Mesenchymal stem cell (in vitro differentiated cells and primary cell): Measurements from ENCODE around the gene NTF3.

ENCODE experiments used
- DNase-seq: peaks from one replicate; pipeline ENCODE4 v3.0.0-alpha.2; 2013
- H2AFZ ChIP-seq: one replicate; pipeline ENCODE4 v1.6.1; 2013; ENCODE audit warnings: low read depth, mild to moderate bottlenecking, control low read depth, inconsistent platforms, low read length, moderate library complexity
- H2AK5ac ChIP-seq: 2 replicates; pipeline ENCODE4 v1.6.1; 2013; ENCODE audit warnings: low read length, moderate library complexity, mild to moderate bottlenecking, inconsistent platforms; ENCODE audit not compliant: severe bottlenecking
- H2BK120ac ChIP-seq: one replicate; pipeline ENCODE4 v1.6.1; 2013; ENCODE audit warnings: low read depth, mild to moderate bottlenecking, inconsistent platforms, low read length, moderate library complexity
- H2BK12ac ChIP-seq, 2 experiments: one replicate each; pipeline ENCODE4 v1.6.1; 2013; ENCODE audit warnings: inconsistent platforms in 2 of 2, low read length in 2 of 2, mild to moderate bottlenecking in 2 of 2, moderate library complexity in 2 of 2, control low read depth in 1 of 2
- H2BK15ac ChIP-seq: one replicate; pipeline ENCODE4 v1.6.1; 2013; ENCODE audit warnings: mild to moderate bottlenecking, low read depth, inconsistent platforms; ENCODE audit not compliant: poor library complexity, severe bottlenecking
- H2BK5ac ChIP-seq: 2 replicates; pipeline ENCODE4 v1.6.1; 2013; ENCODE audit warnings: low read depth, mild to moderate bottlenecking, low read length, control low read depth, inconsistent platforms; ENCODE audit not compliant: poor library complexity, severe bottlenecking
- H3K14ac ChIP-seq, 2 experiments: one replicate each; pipeline ENCODE4 v1.6.1; 2013; ENCODE audit warnings: inconsistent platforms in 2 of 2, low read length in 2 of 2, control low read depth in 1 of 2, mild to moderate bottlenecking in 1 of 2, moderate library complexity in 1 of 2
- H3K18ac ChIP-seq, 2 experiments: one replicate each; pipeline ENCODE4 v1.6.1; 2013; ENCODE audit warnings: inconsistent platforms in 2 of 2, low read length in 2 of 2, control low read depth in 1 of 2, low read depth in 1 of 2, mild to moderate bottlenecking in 1 of 2
- H3K23ac ChIP-seq, 2 experiments: one replicate each; pipeline ENCODE4 v1.6.1; 2013; ENCODE audit warnings: inconsistent platforms in 2 of 2, low read length in 2 of 2, mild to moderate bottlenecking in 2 of 2, moderate library complexity in 2 of 2, control low read depth in 1 of 2
- H3K27ac ChIP-seq: 2 replicates; pipeline ENCODE4 v1.5.1; 2013; ENCODE audit warnings: mild to moderate bottlenecking, moderate library complexity, low read length, control low read depth, inconsistent platforms; ENCODE audit not compliant: poor library complexity, severe bottlenecking
- H3K27me3 ChIP-seq, 2 experiments: 2 replicates each; pipeline versions ENCODE4 v1.6.1 to v1.7.0; 2013; ENCODE audit warnings: low read length in 2 of 2, mild to moderate bottlenecking in 2 of 2, moderate library complexity in 2 of 2, control low read depth in 1 of 2, inconsistent platforms in 1 of 2; ENCODE audit not compliant: control insufficient read depth in 1 of 2, insufficient read depth in 1 of 2
- H3K36me3 ChIP-seq, 2 experiments: 2 replicates each; pipeline versions ENCODE4 v1.6.1 to v1.7.0; 2013; ENCODE audit warnings: low read length in 2 of 2, control low read depth in 1 of 2, inconsistent platforms in 1 of 2, low read depth in 1 of 2, mild to moderate bottlenecking in 1 of 2; ENCODE audit not compliant: insufficient read depth in 2 of 2, control insufficient read depth in 1 of 2
- H3K4ac ChIP-seq, 2 experiments: one replicate each; pipeline ENCODE4 v1.6.1; 2013; ENCODE audit warnings: inconsistent platforms in 2 of 2, low read length in 2 of 2, mild to moderate bottlenecking in 2 of 2, moderate library complexity in 2 of 2, control low read depth in 1 of 2, low read depth in 1 of 2
- H3K4me1 ChIP-seq: 2 replicates; pipeline ENCODE4 v1.6.1; 2013; ENCODE audit warnings: low read depth, low read length, control low read depth; ENCODE audit not compliant: control insufficient read depth, insufficient read depth
- H3K4me2 ChIP-seq: 2 replicates; pipeline ENCODE4 v1.6.1; 2013; ENCODE audit warnings: low read length, mild to moderate bottlenecking, inconsistent platforms; ENCODE audit not compliant: poor library complexity, severe bottlenecking
- H3K4me3 ChIP-seq, 2 experiments: 2 replicates each; pipeline versions ENCODE4 v1.5.1 to v1.7.0; 2013; ENCODE audit warnings: low read length in 2 of 2, mild to moderate bottlenecking in 2 of 2, control low read depth in 1 of 2, low read depth in 1 of 2; ENCODE audit not compliant: insufficient read depth in 1 of 2
- H3K79me1 ChIP-seq: replicated peaks from 2 replicates; pipeline ENCODE4 v1.6.1; 2013; ENCODE audit warnings: mild to moderate bottlenecking, control low read depth, low read length, inconsistent platforms; ENCODE audit not compliant: poor library complexity, severe bottlenecking
- H3K9ac ChIP-seq: 2 replicates; pipeline ENCODE4 v1.7.0; 2013; ENCODE audit warnings: mild to moderate bottlenecking, low read length, moderate library complexity
- H3K9me3 ChIP-seq: 2 replicates; pipeline ENCODE4 v1.7.0; 2013; ENCODE audit warnings: mild to moderate bottlenecking, low read length; ENCODE audit not compliant: control insufficient read depth
- H4K8ac ChIP-seq: one replicate; pipeline ENCODE4 v1.6.1; 2013; ENCODE audit warnings: inconsistent platforms, mild to moderate bottlenecking, low read length, moderate library complexity
- H4K91ac ChIP-seq: one replicate; pipeline ENCODE4 v1.6.1; 2013; ENCODE audit warnings: mild to moderate bottlenecking, low read length, inconsistent platforms
- WGBS: methylation state at CpG from one replicate; pipeline ENCODE4 v1.1.7; 2013; ENCODE audit warnings: mixed read lengths; 5-methylcytosine and 5-hydroxymethylcytosine counted together

The NTF3 gene

GRCh38 chr12:5438671-5439200, 6.8 kb downstream of the NTF3 start:
- Histone ChIP-seq H3K79me1 (no peaks in the 10 kb centered on the region), H3K27ac (no peak overlapping the region), H3K4me3 (no peak overlapping the region), H4K8ac (no peak overlapping the region), H3K4me1 (peaks cover 7% of the 10 kb centered on the region), H3K18ac (no peak overlapping the region), H3K14ac (no peak overlapping the region), H3K9ac (no peak overlapping the region), H3K36me3 (no peaks in the 10 kb centered on the region), H2BK120ac (no peak overlapping the region), H4K91ac (no peak overlapping the region), H2AK5ac (no peak overlapping the region), H3K23ac (no peak overlapping the region), H2BK12ac (no peak overlapping the region), H2AFZ (no peak overlapping the region), H3K4me2 (no peak overlapping the region), H3K27me3 (peaks cover 60 to 86% of the 10 kb centered on the region in 2 experiments), H3K4ac (no peak overlapping the region), H3K9me3 (no peaks in the 10 kb centered on the region), H2BK15ac (no peak overlapping the region), H2BK5ac (no peak overlapping the region)
- no peak for DNase-seq
- 44% methylated on average over 4 of the region's 4 CpGs for WGBS

GRCh38 chr12:5439371-5439771, 7.5 kb downstream of the NTF3 start:
- WGBS = 65% methylated on average over 4 of the region's 4 CpGs
- DNase-seq = no peak
- Histone ChIP-seq H2AFZ (no peak overlapping the region), H4K8ac (no peak overlapping the region), H2BK15ac (no peak overlapping the region), H3K14ac (no peak overlapping the region), H3K9me3 (no peaks in the 10 kb centered on the region), H2AK5ac (no peak overlapping the region), H3K79me1 (no peaks in the 10 kb centered on the region), H3K36me3 (no peaks in the 10 kb centered on the region), H3K9ac (no peak overlapping the region), H3K4me1 (peaks cover 6% of the 10 kb centered on the region), H3K4me3 (no peak overlapping the region), H3K4ac (no peak overlapping the region), H3K27me3 (peaks cover 60 to 86% of the 10 kb centered on the region in 2 experiments), H3K27ac (no peak overlapping the region), H4K91ac (no peak overlapping the region), H2BK120ac (no peak overlapping the region), H3K23ac (no peak overlapping the region), H2BK12ac (no peak overlapping the region), H3K4me2 (no peak overlapping the region), H3K18ac (no peak overlapping the region), H2BK5ac (no peak overlapping the region)

- no peaks in the 10 kb centered on the region for H3K9me3 ChIP-seq
- peaks cover 60 to 85% of the 10 kb centered on the region in 2 experiments for H3K27me3 ChIP-seq
- H2BK15ac ChIP-seq = no peak overlapping the region
- H4K8ac ChIP-seq = no peak overlapping the region
- H4K91ac ChIP-seq = no peak overlapping the region
- H3K4ac ChIP-seq = no peak overlapping the region
- no peak overlapping the region for H3K9ac ChIP-seq
- no peak overlapping the region for H3K18ac ChIP-seq
- H3K4me3 ChIP-seq = no peak overlapping the region
- H3K79me1 ChIP-seq = no peaks in the 10 kb centered on the region
- H2BK5ac ChIP-seq = no peak overlapping the region
- H2BK12ac ChIP-seq = no peak overlapping the region
- H3K23ac ChIP-seq = no peak overlapping the region
- no peak overlapping the region for H2AFZ ChIP-seq
- H3K4me2 ChIP-seq = no peak overlapping the region
- no peaks in the 10 kb centered on the region for H3K36me3 ChIP-seq
- H3K4me1 ChIP-seq = peaks cover 6% of the 10 kb centered on the region
- DNase-seq = no peak
- H3K27ac ChIP-seq = no peak overlapping the region
- no peak overlapping the region for H2AK5ac ChIP-seq
- no peak overlapping the region for H2BK120ac ChIP-seq
- H3K14ac ChIP-seq = no peak overlapping the region
Measured at GRCh38 chr12:5439788-5440300, 7.9 kb downstream of the NTF3 start.

GRCh38 chr12:5440978-5441377, 9.1 kb downstream of the NTF3 start:
- Histone ChIP-seq H2BK12ac (no peak overlapping the region), H2BK5ac (no peak overlapping the region), H2AFZ (no peak overlapping the region), H3K36me3 (no peaks in the 10 kb centered on the region), H3K4me1 (peaks cover 6% of the 10 kb centered on the region), H3K4ac (no peak overlapping the region), H4K91ac (no peak overlapping the region), H3K9ac (no peak overlapping the region), H3K18ac (no peak overlapping the region), H3K14ac (no peak overlapping the region), H2BK120ac (no peak overlapping the region), H3K9me3 (no peaks in the 10 kb centered on the region), H2BK15ac (no peak overlapping the region), H4K8ac (no peak overlapping the region), H3K23ac (no peak overlapping the region), H3K4me2 (no peak overlapping the region), H3K27me3 (peaks cover 54 to 86% of the 10 kb centered on the region in 2 experiments), H3K4me3 (no peak overlapping the region), H3K79me1 (no peaks in the 10 kb centered on the region), H2AK5ac (no peak overlapping the region), H3K27ac (no peak overlapping the region)
- 81% methylated on average over 3 of the region's 7 CpGs for WGBS
- no peak for DNase-seq
